ENCODE measurements around the gene PIK3R3.

Gene PIK3R3

DNA sequence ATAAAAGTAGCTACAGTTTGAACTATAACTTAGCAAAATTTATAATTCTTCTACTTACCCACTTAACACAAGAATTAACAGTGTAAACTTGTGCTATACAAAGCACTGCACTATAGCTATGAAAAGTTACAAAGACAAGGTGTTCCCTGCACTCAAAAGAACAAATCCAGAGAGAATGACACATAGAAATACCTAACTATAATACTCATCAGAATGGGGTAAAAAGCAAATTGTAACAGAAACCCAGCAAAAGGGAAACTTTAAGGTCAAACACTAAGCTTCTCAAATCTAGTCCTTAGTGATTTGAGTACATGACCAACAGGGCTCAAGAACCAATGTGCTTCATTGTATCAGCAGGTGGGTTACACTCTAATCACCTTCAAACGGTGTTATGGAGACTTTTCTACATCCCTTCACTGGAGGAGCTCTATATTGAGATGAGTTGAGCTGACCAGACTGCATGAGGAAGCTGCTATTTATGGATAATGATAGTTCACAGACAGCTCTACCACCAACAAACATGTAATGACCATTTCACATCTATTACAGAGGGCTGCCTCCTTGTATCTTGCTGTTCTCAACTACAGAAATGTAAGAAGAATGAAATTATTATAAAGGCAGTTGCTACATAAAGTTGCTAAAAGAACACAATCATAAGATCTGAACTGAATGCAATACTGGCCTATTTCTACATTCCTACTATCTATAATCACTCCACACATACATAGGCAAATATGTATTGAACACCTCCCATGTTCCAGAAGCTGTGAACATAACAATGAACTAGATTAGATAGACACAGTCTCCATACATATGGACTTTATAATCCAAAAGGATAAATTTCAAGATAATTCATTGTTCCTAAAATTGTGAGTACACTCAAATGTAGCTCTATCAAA, 47.6 kb downstream of the PIK3R3 start:
- no peak for TF ChIP-seq CTCF (IDR thresholded peaks at IDR 0.05; ENCODE audit: control insufficient read depth, insufficient read depth, low read depth, low read length, missing control alignments)
- no peak for DNase-seq (ENCODE audit: low read depth)
- H3K4me3 ChIP-seq (ENCODE audit: control insufficient read depth, low read depth, low read length) = no peak overlapping the region

DNA sequence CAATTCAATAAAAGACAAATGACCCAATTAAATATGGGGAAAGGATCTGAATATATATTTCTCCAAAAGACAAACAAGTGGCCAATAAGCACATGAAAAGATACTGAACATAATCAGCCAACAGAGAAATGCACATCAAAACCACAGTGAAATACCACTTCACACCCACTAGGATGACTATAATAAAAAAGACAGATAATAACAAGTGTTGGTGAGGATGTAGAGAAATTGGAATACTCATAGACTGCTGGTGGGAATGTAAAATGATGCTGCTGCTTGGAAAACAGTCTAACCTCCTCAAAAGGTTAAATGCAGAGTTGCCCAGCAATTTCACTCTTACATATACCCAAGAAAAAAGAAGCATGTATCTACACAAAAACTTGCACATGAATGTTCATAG, 48.9 kb downstream of the PIK3R3 start:
- no peak for TF ChIP-seq CTCF (IDR thresholded peaks at IDR 0.05; ENCODE audit: control insufficient read depth, insufficient read depth, low read depth, low read length, missing control alignments)
- no peak for DNase-seq (ENCODE audit: low read depth)
- no peak overlapping the region for H3K4me3 ChIP-seq (ENCODE audit: control insufficient read depth, low read depth, low read length)

DNA sequence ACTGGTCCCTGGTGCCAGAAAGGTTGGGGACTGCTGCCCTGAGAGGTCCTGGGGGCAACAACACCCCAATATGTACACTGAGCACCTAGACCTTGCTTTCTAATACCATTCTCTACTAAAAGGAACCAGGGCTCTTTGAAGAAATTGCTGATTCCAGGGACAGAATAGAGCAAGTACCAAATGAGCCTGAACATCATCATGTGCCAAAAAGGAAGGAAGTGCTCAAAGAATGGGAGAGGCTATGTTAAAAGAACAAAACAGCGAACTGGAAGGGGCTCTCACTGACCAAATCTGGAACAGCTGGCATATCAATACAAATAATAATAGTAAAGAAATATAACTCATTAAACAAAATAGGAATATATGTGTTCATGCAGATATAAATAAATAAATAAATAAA, 50.8 kb downstream of the PIK3R3 start:
- no peak for TF ChIP-seq CTCF (IDR thresholded peaks at IDR 0.05; ENCODE audit: control insufficient read depth, insufficient read depth, low read depth, low read length, missing control alignments)
- no peak for DNase-seq (ENCODE audit: low read depth)
- no peak overlapping the region for H3K4me3 ChIP-seq (ENCODE audit: control insufficient read depth, low read depth, low read length)

DNA sequence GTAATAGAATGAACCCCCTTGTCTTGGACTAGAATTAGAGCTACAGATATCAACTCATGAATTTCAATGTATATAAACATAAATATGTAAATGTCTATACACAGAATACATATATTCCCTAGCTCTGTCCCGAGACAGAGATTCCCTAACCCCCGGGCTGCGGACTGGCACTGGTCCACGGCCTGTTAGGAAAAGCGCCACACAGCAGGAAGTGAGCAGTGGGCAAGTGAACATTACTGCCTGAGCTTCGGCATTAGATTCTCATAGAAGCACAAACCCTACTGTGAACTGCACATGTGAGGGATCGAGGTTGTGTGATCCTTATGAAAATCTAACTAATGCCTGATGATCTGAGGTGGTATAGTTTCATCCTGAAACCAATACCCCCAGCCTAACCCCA, 51.2 kb downstream of the PIK3R3 start:
- no peak overlapping the region for H3K4me3 ChIP-seq (ENCODE audit: control insufficient read depth, low read depth, low read length)
- DNase-seq (ENCODE audit: low read depth) = no peak
- TF ChIP-seq CTCF (IDR thresholded peaks at IDR 0.05; ENCODE audit: control insufficient read depth, insufficient read depth, low read depth, low read length, missing control alignments) = no peak

- no peak overlapping the region for H3K4me3 ChIP-seq (ENCODE audit: control insufficient read depth, low read depth, low read length)
- no peak for TF ChIP-seq CTCF (IDR thresholded peaks at IDR 0.05; ENCODE audit: control insufficient read depth, insufficient read depth, low read depth, low read length, missing control alignments)
- no peak for DNase-seq (ENCODE audit: low read depth)
Measured at GRCh38 chr1:46080257-46080656, 52.2 kb downstream of the PIK3R3 start.

GRCh38 chr1:46077644-46078043, 54.8 kb downstream of the PIK3R3 start:
- no peak for TF ChIP-seq CTCF (IDR thresholded peaks at IDR 0.05; ENCODE audit: control insufficient read depth, insufficient read depth, low read depth, low read length, missing control alignments)
- DNase-seq (ENCODE audit: low read depth) = no peak

More at GRCh38 chr1:46077644-46078043, 54.8 kb downstream of the PIK3R3 start:
- H3K4me3 ChIP-seq (ENCODE audit: control insufficient read depth, low read depth, low read length) = no peak overlapping the region

Measured in AG09309 (cell line).